HepG2 (cell line): ENCODE measurements around the gene PTCRA. TPM values are rescaled to one million over a fixed set of nuclear protein-coding genes. Genes with fewer than 3 reads are reported as not detected.
A peak's percentile ranks its signal among the peaks of the same experiment; 100 is the strongest.

Source experiments
- AGO1 ChIP-seq: fragments of 200-400 bp; formaldehyde crosslinking; IDR thresholded peaks from 2 replicates; pipeline ENCODE4 v1.6.1; 2017; ENCODE audit warnings: mild to moderate bottlenecking, low read depth, low read length, moderate library complexity; ENCODE audit not compliant: poor library complexity, severe bottlenecking
- DR1 ChIP-seq: sonication (generic); formaldehyde crosslinking; IDR thresholded peaks from 2 replicates; pipeline ENCODE4 v1.8.0; 2021; ENCODE audit warnings: mild to moderate bottlenecking, missing genetic modification reagents, inconsistent platforms
- ETV5 ChIP-seq: IDR thresholded peaks from 2 replicates; pipeline ENCODE4 v1.6.1; 2018; ENCODE audit warnings: missing biosample characterization, missing genetic modification reagents, inconsistent platforms, borderline replicate concordance
- GLI4 ChIP-seq: sonication (generic); formaldehyde crosslinking; IDR thresholded peaks from 2 replicates; pipeline ENCODE4 v1.5.1; 2020; ENCODE audit warnings: missing genetic modification reagents, mild to moderate bottlenecking, moderate library complexity, borderline replicate concordance
- HHEX ChIP-seq: IDR thresholded peaks from 2 replicates; pipeline ENCODE4 v1.6.1; 2016; ENCODE audit warnings: control low read depth
- HMGA1 ChIP-seq: sonication (generic); formaldehyde crosslinking; conservative IDR thresholded peaks from 2 replicates; pipeline ENCODE4 v1.4.0; 2020; ENCODE audit warnings: missing genetic modification reagents
- IKZF1 ChIP-seq: fragments of 450-650 bp; IDR thresholded peaks from 2 replicates; pipeline ENCODE4 v1.7.1; 2016
- IKZF5 ChIP-seq: IDR thresholded peaks from 2 replicates; pipeline ENCODE4 v1.6.1; 2018; ENCODE audit warnings: missing genetic modification reagents, mild to moderate bottlenecking, missing compliant biosample characterization
- LCORL ChIP-seq, 2 experiments: fragments of 450-650 bp in 1 of 2; sonication (generic) in 1 of 2; formaldehyde crosslinking in 1 of 2; IDR thresholded peaks; 2 replicates each; pipeline versions ENCODE4 v1.5.0 to v1.6.1; 2017 to 2020; ENCODE audit warnings: antibody characterized with exemption in 1 of 2, missing genetic modification reagents in 1 of 2
- MBNL3 ChIP-seq: fragments of 250-450 bp; sonication (Bioruptor Pico); conservative IDR thresholded peaks from 2 replicates; pipeline ENCODE4 v1.8.0; 2022; ENCODE audit warnings: mild to moderate bottlenecking, inconsistent platforms
- NR2C2 ChIP-seq: sonication (generic); formaldehyde crosslinking; IDR thresholded peaks from 2 replicates; pipeline ENCODE4 v1.4.0; 2020; ENCODE audit warnings: missing genetic modification reagents, mild to moderate bottlenecking, moderate library complexity, borderline replicate concordance
- SKIL ChIP-seq: sonication (generic); formaldehyde crosslinking; IDR thresholded peaks from 2 replicates; pipeline ENCODE4 v1.8.0; 2022; ENCODE audit warnings: missing genetic modification reagents, mild to moderate bottlenecking, moderate library complexity, borderline replicate concordance
- ZBTB7B ChIP-seq: sonication (generic); formaldehyde crosslinking; IDR thresholded peaks from 2 replicates; pipeline ENCODE4 v1.4.0; 2020; ENCODE audit warnings: missing genetic modification reagents
- ZNF17 ChIP-seq: sonication (generic); formaldehyde crosslinking; IDR thresholded peaks from 2 replicates; pipeline ENCODE4 v1.5.0; 2020; ENCODE audit warnings: mild to moderate bottlenecking, missing genetic modification reagents
- ZNF556 ChIP-seq: sonication (generic); formaldehyde crosslinking; IDR thresholded peaks from 2 replicates; pipeline ENCODE4 v1.4.0; 2020; ENCODE audit warnings: mild to moderate bottlenecking, missing genetic modification reagents, borderline replicate concordance
- ZNF644 ChIP-seq: IDR thresholded peaks from 2 replicates; pipeline ENCODE4 v1.6.1; 2016; ENCODE audit warnings: low read depth
- ZNF672 ChIP-seq: sonication (generic); formaldehyde crosslinking; IDR thresholded peaks from 2 replicates; pipeline ENCODE4 v1.8.1; 2022; ENCODE audit warnings: missing genetic modification reagents
- polyA plus RNA-seq, 8 experiments: library from polyadenylated mRNA; depleted of rRNA in 3 of 8; stranded (reverse) in 7 of 8; unstranded in 1 of 8; fragments of >200 nt; fragmentation: Illumina TruSeq in 4 of 8; extraction: Trizol in 4 of 8; gene quantifications; 2 replicates each; pipeline versions ENCODE4 v1.2.1 to v1.2.3, GENCODE V29; 2011 to 2016; ENCODE audit warnings: low read depth in 4 of 8, missing spikeins in 1 of 8, mixed read lengths in 1 of 8; ENCODE audit not compliant: insufficient read depth in 1 of 8
- total RNA-seq, 5 experiments: library from RNA; depleted of rRNA; stranded (reverse); fragments of >200 nt; fragmentation: Illumina TruSeq; extraction: Trizol; gene quantifications; 2 replicates each; pipeline ENCODE4 v1.2.3, GENCODE V29; 2016; ENCODE audit warnings: low read depth in 1 of 5
- TF ChIP-seq, protein P1 (sequence below): sonication (generic); formaldehyde crosslinking; conservative IDR thresholded peaks from 2 replicates; pipeline ENCODE4 v1.4.0; 2020; ENCODE audit warnings: missing genetic modification reagents

The PTCRA gene
- total and polyA plus RNA-seq, 2 of the 13 experiments (the other 11 are each of a cell fraction or from before 2014, with no cell fraction given): not detected

GRCh38 chr6:42938987-42939809, 23.3 kb downstream of the PTCRA start (continued):
- TF ChIP-seq, protein P1, sequence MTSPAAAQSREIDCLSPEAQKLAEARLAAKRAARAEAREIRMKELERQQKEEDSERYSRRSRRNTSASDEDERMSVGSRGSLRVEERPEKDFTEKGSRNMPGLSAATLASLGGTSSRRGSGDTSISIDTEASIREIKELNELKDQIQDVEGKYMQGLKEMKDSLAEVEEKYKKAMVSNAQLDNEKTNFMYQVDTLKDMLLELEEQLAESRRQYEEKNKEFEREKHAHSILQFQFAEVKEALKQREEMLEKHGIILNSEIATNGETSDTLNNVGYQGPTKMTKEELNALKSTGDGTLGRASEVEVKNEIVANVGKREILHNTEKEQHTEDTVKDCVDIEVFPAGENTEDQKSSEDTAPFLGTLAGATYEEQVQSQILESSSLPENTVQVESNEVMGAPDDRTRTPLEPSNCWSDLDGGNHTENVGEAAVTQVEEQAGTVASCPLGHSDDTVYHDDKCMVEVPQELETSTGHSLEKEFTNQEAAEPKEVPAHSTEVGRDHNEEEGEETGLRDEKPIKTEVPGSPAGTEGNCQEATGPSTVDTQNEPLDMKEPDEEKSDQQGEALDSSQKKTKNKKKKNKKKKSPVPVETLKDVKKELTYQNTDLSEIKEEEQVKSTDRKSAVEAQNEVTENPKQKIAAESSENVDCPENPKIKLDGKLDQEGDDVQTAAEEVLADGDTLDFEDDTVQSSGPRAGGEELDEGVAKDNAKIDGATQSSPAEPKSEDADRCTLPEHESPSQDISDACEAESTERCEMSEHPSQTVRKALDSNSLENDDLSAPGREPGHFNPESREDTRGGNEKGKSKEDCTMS (CRISPR knock-in tag): no peak
- TF ChIP-seq ZBTB7B (CRISPR knock-in tag): peak; percentile 77; the same call in 1 of the 2 replicates
- no peak for TF ChIP-seq ZNF672 (CRISPR knock-in tag)
- TF ChIP-seq HHEX: 0 out of 2 replicates have a peak, but pooled peaks have one; percentile 18
- TF ChIP-seq SKIL (CRISPR knock-in tag): peak; percentile 91
- no peak for TF ChIP-seq AGO1
- peak; percentile 71; the same call in 1 of the 2 replicates for TF ChIP-seq NR2C2 (CRISPR knock-in tag)
- no peak for TF ChIP-seq MBNL3 (CRISPR knock-in tag)
- TF ChIP-seq DR1: no peak
- TF ChIP-seq HMGA1: no peak
- TF ChIP-seq GLI4: no peak
- no peak for TF ChIP-seq LCORL (IDR thresholded peaks at IDR 0.05)
- TF ChIP-seq LCORL (CRISPR knock-in tag; IDR thresholded peaks at IDR 0.05): peak; percentile 98
- peak; percentile 89; the same call in 1 of the 2 replicates for TF ChIP-seq IKZF5 (CRISPR knock-in tag)
- peak; percentile 75 for TF ChIP-seq ZNF556 (CRISPR knock-in tag)
- peak; percentile 71 for TF ChIP-seq ETV5 (CRISPR knock-in tag)
- TF ChIP-seq ZNF17 (CRISPR knock-in tag): no peak
- TF ChIP-seq IKZF1: no peak
- peak; percentile 93 for TF ChIP-seq ZNF644
